8988T (cell line): ENCODE measurements around the gene MAP3K14.

ENCODE experiments used
- DNase-seq: peaks from one replicate; pipeline ENCODE4 v3.0.0; 2011

The MAP3K14 gene

DNA sequence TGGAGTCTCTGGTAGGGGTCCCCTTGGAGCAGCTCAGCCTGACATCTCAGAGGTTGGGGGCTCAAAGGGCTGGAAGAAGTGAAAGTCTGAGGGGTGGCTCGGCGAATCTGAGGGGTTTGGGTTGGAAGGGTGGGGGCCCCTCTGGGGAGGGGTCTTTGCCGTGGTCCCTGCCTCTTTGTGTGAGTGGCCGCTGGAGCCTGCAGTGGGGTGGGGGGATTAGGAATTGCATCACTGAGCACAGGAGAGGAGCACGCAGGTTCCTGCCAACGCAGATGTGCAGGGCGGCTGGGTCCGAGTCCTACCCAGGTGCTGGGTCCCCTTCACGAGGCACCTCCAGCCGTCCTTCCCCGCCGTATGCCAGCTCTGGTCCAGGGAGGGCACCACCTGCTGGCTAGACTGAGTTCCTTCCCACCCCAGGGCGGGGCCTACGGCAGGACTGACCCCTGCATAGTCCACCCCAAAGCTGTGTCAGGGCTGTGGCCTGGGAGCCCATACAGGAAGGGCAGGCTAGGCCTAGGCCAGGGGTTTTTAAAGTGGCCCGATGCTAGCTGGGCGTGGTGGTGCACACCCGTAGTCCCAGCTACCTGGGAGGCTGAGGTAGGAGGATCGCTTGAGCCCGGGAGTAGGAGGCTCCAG, 85.2 kb downstream of the MAP3K14 start:
- DNase-seq = peak; percentile 92

DNA sequence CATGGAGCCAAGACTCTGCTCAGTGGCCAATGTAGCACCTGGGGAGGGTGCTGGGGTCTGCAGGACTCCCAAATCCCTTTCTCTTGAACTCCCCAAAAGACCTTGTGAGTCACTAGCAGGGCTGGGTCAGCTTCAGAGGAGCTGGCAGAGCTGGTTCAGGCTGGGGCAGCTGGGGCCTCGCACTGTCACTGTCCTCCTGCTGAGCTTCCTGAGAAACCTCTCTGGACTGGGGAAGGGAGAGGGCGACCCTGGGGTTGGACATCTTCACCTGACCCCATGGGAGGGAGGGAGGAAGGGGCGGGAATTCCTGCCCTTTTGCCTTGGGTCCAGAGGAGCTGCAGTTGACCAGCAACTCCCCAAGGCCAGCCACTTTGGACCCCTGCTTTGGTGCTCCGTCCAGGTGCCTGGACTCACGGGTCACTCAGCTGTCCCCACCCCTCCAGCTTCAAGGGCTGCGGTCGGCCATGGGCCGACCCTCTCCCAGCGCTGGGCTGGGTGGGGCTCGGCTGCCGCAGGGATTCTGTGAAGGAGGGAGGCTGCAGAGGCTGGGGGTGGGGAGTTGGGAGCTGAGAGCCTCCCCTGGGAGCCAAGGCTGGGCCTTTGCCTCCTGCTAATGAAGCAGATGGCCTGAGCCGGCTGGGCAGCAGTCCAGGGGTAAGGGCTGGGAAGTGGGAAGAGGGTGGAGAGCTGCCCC, 85.9 kb downstream of the MAP3K14 start:
- DNase-seq = no peak

DNA sequence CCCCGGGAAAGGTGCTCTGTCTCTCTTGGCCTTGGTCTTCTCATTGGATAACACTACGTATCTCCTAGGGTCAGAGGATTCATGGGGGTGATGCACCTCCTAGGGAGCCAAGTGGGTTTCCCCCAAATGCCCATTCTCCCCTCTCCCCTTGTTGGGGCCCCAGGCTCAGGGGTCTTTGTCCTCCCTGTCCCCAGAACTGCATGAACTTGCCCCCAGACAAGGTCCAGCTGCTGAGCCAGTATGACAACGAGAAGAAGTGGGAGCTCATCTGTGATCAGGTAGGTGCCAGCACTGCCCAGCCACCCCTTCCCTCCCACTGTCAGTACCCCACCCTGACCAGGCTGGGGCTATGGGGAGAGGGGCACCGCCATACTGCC, 86.4 kb downstream of the MAP3K14 start:
- DNase-seq = no peak

DNA sequence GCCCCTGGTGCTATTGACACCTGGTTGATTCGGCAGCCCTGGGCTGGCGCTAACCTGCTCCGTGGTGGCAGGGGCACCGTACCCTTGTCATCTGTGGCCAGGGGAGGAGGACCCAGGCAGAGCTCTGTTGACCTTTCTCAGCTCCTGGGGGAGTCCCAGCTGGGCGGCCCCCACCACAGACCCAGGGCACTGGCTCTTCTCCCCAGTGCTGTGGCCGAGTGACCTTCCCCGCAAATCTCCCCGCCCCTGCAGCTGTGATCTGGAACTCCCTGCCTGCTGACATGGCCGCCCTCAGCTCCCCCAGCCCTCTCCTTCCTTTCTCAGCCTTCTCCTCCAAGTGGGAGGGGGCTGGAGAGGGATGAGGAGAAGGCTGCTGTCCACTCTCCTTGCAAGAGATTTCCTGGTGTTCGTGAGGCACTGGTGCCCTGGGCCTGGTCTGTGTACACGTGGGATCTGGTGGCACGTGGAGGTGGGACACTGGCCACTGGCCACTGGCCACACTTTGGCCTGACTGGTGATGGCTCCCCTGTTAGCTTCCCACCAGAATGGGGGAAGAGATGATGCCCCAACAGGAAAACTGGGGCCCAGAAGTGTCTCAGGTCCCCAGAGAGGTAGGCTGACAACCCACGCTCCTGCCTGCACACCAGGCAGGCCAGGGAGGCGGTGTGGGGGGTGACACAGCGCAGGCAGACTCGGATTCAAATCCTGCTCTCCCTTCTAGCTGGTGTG, 87.0 kb downstream of the MAP3K14 start:
- DNase-seq = peak; percentile 6

DNA sequence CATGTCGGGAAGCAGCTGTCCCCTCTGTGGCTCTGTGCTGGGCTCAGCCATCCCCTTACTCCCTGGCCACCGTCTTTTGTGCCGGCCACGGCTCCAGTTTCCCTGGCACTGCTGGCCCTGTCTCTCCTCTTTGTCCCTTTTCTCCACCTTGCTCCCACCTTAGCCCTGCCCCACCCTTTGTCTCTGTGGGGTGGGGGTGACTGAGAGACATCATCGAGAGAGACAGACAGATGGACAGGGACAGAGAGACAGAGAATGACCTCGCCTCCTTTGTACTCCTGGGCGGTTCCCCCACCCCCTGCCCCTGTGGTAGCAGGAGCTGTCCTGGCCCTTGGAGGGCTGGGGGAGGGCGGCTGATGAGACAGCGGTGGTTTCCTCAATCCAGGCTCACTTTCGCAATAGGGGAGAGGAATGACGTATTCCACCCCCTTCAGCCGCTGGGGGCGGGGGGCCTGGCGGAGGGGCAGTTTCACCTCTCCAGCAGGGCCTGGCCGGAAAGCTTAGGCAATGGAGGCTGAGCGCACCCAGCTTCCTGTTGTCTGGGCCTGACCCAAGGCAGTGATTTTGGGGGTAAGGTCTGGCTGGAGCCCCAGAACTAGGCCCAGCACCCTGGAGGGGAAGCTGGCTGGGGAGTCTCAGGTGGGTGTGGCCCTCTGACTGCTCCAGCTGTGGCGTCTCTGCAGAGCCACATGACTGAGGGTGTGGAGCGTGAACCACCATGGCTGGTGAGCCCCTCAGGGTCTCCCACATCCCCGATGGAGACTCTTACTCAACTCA, 87.9 kb downstream of the MAP3K14 start:
- DNase-seq = peak; percentile 58

DNA sequence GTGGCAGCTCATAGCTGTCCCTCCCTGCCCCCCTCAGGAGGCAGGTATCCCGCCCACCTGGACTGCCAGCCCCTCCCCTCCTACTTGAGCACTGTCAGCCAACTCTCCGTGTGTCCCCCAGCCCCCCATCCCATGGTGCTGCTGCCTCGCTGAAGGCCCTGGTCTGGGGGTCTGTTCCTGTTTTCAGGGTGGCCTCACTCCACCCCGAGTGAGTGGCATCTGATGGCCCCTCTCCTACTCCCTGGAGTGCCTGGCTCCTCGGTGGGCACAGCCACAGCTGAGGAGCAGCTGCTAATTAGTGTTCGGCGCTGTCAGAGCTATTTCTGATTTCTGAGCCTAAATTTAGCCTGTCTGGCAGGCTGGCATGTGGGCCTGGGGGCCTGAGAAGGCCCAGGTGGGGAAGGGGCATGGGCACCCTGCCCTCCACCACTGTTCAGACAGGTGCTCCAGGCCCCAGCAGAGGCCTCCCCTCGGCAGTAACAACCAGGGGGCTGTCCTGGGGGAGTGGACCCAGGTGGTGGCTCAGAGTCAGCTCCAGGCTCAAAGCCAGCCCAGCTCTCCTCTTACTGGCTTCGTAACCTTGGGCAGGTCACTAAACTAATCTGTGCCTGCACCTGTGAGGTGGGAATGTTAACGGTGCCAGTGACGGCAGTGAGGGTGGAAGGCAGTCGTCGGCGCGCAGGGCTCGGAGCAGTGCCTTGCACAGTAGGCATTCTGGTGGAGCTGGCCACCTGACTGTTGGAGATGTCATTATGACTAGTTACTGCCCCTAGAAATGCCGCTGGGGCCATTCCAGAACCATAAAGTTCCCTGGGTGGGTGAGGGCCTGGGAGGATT, 88.7 kb downstream of the MAP3K14 start:
- no peak for DNase-seq

DNA sequence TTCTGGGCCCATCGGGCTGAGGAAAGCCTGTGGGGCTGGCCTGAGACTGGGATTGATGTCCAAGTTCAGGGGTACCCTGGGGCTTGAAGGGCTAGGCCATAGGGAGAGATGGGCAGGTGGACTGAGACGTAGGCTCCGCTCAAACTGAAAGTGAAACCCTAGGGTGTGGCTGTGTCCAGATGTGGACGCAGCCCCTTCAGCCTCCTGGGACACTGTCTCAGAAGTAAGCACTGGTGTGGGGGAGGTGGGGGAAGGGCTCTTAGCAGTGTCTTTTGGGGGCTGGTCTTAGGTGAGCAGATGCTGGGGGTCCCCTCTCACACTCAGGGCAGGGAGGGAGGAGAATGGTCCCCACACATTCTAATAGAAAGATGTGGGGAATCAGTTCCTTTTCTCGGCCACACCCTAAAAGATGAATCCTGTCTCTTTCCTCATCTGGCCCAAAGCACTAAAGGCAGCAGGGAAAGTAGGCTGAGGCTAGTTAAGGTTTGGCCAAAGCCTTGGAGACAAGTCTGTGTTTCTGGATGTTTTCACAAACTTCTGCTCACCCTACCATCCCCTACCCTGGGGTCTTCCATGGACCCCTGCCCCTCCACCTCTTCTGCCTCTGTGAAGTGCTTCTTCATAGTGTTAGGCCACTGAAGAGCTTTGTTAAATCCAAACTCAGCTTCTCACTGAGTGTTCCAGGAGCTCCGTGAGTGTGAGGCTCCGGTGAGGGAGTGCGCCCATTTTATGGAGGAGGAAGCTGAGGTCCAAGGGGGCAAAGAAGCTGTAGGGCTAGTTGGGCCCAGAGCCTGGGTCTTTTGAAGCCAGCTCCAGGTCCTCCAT, 89.5 kb downstream of the MAP3K14 start:
- DNase-seq = peak; percentile 17

DNA sequence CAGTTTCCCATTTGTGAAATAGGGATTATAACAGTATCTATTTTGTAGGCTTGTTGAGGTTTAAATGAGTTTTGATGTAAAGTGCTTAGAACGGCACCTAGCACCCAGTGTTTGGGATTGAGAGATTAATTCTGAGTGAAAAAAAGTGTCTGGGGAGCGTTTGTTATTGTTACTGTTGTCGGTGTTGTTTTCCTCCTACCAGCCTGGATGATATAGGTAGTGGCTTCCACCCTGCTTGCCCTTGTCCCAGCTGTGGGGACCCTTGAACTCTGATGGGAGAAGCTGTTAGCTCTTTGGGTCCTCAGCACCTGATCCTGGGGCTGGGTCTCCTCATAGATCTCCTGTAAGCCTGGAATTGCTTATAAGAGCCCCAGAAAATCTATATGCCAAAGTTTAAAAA, 90.2 kb downstream of the MAP3K14 start:
- DNase-seq = no peak

DNA sequence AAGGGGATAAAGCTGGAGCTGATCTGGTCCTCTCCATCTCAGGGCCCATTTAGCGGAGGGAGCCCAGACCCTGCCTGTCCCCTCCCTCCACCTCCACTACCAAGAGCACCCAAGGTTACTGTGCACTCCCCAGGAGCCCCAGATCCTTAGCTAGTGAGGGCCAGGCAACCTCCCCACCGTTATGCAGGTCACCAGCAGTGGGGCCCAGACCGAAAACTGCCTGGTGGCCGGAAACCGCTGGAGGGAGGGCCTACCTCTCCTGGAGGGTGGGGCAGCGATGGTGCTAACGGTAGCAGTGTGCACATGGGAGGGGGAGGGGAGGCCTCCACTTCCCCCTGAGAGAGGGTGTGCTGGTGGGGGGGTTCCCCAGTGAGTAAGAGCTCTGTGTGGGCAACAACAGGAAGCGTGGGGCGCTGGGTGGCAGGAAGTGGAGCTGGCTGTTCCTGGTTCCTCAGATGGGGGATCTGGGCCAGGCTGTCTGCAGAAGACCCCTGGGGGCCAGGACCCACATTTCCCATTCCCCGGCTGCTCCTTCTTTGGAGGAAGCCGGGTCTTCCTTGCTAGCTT, 90.8 kb downstream of the MAP3K14 start:
- peak; percentile 38 for DNase-seq

DNA sequence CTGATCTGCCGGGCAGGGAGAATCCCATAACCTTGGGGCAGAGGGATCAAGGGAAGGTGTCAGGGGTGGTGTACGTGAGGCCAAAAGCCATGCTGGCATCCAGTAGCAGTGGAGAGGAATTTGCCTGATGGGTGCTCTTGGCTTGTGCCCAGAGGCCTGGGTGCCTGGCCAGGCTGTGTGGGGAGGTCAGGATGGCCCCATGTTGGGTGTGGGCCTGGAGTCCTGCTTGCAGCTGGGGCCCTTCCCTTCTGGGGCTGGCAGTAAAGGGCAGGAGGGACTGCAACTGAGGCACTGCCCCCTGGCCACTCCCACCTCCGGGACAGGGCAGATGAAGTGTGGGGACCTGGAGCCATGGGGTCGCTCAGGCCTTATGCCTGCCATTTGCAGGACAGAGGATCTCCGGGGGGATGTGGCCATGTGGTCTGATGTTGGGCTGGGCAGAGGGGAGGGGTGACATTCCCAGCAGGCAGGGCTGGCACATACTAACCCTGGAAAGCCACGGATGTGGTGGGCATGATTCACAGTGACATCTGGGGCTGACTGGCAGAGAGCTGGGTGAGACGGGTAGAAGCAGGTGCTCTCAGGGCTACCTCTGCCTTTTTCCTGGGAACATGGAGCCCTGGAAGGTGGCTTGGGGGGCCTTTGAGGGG, 91.6 kb downstream of the MAP3K14 start:
- DNase-seq = peak; percentile 74

DNA sequence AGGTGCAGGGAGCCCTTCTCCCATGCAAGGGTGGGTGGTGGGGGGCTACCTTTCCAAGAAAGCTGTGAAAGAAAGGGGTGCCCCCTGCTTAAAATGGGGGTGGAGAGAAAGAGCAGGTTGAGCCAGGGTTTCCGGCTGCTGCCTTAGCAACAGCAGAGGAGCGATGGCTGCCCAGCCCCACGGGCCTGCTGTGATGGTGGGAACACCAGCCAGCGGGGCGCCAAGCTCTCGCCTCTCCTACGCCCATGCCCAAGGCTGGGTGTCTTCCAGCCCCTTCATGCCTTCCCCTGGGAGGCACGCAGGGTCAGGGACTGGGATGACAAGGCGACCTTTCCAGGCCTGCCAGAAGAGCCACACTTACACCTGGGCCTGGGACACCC, 92.2 kb downstream of the MAP3K14 start:
- no peak for DNase-seq

DNA sequence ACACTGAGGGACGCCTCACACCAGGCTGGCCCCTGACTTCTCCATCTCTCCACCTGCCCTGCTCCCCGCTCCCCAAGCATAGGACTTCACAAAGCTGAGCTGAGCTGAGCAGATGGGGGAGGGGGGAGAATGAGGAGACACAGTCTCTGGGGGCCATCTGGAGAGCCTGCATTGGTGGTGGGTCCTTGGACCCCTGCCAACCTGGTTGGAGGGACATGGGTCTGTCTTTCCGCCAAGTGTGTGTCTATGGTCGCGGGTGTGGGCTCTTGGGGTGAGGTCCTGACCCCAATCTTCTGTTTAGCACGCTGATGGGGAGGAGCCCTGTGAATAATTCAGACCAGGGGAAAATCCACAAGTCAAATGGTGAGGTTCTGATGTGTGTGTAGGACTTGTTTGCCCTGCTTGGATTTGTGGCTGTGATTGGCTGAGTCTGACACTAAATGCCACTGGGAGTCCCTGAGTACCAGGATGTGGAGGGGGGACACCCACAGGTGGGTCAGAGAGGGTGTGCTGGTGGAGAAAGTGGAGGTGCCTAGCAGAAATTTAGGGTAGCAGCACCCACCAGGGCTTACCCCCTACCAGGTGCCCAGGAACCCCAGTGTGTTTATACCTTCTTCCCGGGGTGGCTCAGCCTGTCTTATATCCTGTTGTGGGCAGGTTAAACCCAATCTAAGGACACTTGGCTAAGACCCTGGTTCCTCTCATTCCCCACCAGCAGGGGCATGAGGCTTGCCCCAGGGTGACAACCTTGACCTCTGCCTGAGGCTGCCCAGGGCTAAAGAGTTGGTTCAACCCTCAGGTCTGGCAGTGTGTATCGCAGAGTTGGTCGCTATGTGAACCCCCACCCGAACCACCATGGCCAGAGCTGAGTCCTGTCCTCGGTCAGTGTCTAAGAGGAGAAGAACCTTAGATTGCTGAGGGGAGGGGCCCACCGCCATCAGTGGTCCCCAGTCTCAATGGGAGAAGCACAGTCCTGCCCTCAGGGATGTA, 93.0 kb downstream of the MAP3K14 start:
- peak; percentile 24 for DNase-seq

DNA sequence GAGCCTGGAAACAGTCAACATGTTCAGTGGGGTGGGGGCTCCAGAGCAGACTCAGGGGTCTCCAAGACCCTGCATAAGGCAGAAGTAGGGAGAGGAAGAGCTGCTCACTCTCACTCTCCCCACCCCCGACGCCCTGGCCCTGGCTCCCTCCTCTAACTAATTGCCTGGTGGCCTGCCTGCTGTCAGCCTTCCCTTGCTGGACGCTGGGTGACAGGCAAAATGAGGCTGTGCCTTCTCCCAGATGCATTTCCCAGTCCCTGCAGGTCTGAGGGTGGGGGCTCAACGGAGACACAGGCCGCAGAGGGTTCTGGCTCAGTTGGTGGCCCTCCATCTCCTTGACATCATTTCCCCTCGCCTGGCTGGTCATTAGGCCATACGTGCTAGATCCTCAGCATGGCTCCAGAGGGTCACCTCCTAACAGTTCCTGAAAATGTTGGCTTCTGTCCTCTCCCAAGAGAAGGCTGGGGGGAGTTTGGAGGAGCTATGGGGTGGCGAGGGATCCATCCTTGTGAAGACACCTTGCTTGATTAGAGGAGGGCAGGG, 93.8 kb downstream of the MAP3K14 start:
- peak; percentile 34 for DNase-seq

DNA sequence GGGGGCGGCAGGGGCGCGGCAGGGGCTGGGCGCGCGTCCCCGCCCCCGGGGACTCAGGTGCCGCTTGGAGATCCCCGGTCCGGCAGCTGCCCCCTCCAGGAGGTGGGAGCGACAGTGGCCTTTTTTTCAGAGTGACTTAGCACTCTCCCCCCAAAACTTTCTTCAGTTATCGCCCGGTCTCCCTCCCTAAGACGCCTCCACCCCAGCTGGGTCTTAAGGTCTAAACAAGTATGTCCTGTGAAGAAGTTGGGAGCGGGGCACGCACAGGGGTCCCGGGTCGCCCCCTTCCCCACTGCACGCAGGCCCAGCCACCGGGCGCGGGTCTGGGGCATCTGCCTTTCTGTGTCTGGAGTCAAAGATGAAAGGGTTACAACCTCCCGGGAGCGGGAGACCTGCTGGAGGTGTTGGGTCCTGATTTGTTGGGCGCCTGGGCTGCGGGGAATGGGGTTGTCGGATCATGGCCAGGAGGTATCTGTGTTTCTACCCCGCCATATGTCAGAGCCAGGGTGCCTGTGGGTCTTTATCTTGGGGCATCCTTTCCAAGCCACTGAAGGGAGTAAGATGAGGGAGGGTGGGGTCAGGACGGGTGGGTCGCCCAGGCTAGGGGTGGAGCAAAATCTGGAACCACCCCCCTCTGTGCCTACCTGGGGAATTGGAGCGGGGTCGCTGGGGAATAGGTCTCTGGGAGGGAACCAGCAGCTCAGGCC, 94.4 kb downstream of the MAP3K14 start:
- DNase-seq = peak; percentile 22

DNA sequence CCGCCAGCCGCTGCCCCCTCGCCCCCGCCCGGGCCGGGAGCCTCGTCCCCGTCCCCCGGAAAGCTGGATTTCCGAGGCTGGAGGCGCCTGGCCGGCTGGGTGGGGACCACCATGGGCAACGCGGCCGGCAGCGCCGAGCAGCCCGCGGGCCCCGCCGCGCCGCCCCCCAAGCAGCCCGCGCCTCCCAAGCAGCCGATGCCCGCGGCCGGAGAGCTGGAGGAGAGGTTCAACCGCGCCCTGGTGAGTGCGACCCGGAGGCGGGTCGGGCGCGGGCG, 94.9 kb downstream of the MAP3K14 start:
- no peak for DNase-seq

DNA sequence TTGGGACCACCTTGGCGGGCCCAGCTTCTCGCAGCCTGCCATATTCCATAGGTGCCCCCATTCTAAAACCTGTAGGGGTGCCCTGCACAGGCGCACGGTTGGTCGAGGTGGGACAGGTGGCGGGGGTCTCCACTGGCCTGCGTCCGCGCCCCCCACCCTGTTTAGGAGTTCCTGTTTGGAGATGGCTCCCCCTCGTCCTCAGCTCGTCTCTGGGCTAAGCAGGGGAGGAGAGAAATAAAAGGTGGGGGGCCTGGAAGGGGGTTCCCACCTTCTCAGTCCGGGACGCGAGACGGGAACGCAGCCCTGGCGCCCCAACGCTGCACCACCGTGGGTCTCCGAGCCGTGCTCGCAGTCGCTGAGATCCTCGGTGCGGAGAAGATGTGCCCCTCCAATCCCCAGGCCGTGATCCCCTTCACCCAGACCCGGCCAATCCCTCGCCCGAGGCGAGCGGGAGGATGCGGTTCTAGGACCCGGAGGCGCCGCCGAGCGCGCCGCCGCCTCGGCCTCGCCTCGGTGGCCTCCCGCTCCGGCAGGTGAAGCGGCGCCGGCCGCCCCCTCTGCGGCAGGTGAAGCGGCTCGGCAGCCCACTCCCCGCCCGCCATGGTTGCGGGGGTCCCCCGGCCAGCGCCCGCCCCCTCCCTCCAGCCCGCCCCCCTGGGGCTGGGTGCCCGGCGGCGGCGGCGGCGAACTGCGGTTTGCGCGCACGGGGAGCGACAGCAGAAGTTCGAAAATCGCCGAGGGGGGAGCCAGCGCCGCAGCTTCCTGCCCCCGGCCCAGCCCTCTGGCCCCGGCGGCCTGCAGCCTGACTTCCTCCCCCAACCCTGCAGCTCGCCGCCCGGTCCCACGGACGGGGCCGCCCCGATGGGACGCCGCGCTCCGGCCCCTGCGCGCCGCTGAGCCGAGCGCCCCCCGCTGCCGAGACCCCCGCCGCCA, 95.5 kb downstream of the MAP3K14 start, which contains the start of gene FMNL1:
Gene FMNL1, plus strand, starts transcription at position 805 of the 933 bp plus-strand sequence. CDS start 240 bp downstream, outside the sequence.
- peak; percentile 61 for DNase-seq

DNA sequence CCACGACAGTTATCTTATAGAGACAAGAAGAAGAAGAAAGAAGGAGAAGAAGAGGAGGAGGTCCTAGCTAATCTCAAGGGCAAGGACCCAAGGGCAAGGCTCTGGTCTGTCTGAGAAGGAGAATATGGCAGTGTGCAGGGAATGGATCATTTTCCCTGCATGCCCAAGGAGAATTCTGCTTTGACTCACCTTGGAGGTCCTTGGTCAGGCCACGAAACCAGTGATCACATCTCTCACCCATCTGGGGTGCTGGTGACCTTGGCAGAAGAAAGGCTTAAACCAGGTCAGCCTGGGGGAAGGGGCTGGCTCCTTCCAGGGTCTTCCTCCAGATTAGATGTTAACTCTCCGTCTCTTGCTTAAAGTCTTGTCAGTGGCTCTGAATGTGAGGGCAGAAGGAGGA, 96.7 kb downstream of the MAP3K14 start:
- DNase-seq = no peak
